GM11168 (cell line): Measurements from ENCODE around the gene ZNF407.

Source experiments
- in situ Hi-C: fragments of 300-500 bp; cut with MboI; formaldehyde crosslinking; loops from one replicate; pipeline ENCODE4 v1.12.0; 2022; ENCODE audit warnings: low sequenced_read_pairs; ENCODE audit not compliant: unreplicated experiment

The ZNF407 gene

GRCh38 chr18:75025573-75025972, 427.9 kb downstream of the ZNF407 start:
- in situ Hi-C loops: no loop called here

GRCh38 chr18:75029481-75029880, 431.8 kb downstream of the ZNF407 start:
- in situ Hi-C loops: no loop called here

GRCh38 chr18:75031717-75032317, 434.1 kb downstream of the ZNF407 start:
- in situ Hi-C loops: no loop called here

GRCh38 chr18:75033516-75033915, 435.8 kb downstream of the ZNF407 start:
- in situ Hi-C loops: no loop called here

GRCh38 chr18:75034937-75035336, 437.3 kb downstream of the ZNF407 start:
- in situ Hi-C loops: no loop called here

GRCh38 chr18:75035928-75036327, 438.3 kb downstream of the ZNF407 start:
- in situ Hi-C loops: no loop called here

- in situ Hi-C loops: no loop called here
Measured at GRCh38 chr18:75036917-75037688, 439.4 kb downstream of the ZNF407 start.

- in situ Hi-C loops: no loop called here
Measured at GRCh38 chr18:75037689-75037955, 440.0 kb downstream of the ZNF407 start.

- in situ Hi-C loops: no loop called here
Measured at GRCh38 chr18:75041586-75041985, 443.9 kb downstream of the ZNF407 start.

GRCh38 chr18:75043478-75043877, 445.8 kb downstream of the ZNF407 start:
- in situ Hi-C loops: no loop called here

- in situ Hi-C loops: no loop called here
Measured at GRCh38 chr18:75044296-75044695, 446.6 kb downstream of the ZNF407 start.

GRCh38 chr18:75044791-75045190, 447.1 kb downstream of the ZNF407 start:
- in situ Hi-C loops: no loop called here

- in situ Hi-C loops: no loop called here
Measured at GRCh38 chr18:75045272-75045671, 447.6 kb downstream of the ZNF407 start.

- in situ Hi-C loops: no loop called here
Measured at GRCh38 chr18:75047240-75047961, 449.7 kb downstream of the ZNF407 start.

GRCh38 chr18:75048776-75049454, 451.2 kb downstream of the ZNF407 start:
- in situ Hi-C loops: no loop called here

- in situ Hi-C loops: no loop called here
Measured at GRCh38 chr18:75049455-75049789, 451.8 kb downstream of the ZNF407 start.

- in situ Hi-C loops: no loop called here
Measured at GRCh38 chr18:75051757-75052156, 454.1 kb downstream of the ZNF407 start.

GRCh38 chr18:75052475-75052874, 454.8 kb downstream of the ZNF407 start:
- in situ Hi-C loops: no loop called here

- in situ Hi-C loops: no loop called here
Measured at GRCh38 chr18:75053028-75053629, 455.5 kb downstream of the ZNF407 start.

GRCh38 chr18:75054046-75054445, 456.4 kb downstream of the ZNF407 start:
- in situ Hi-C loops: no loop called here

- in situ Hi-C loops: no loop called here
Measured at GRCh38 chr18:75054611-75055010, 456.9 kb downstream of the ZNF407 start.
